CD14-positive monocyte (primary cell): ENCODE data around the gene GRID1. TPM values are rescaled to one million over a fixed set of nuclear protein-coding genes. Genes with fewer than 3 reads are reported as not detected.

Source experiments
- DNase-seq, 3 donors: peaks; one replicate each; pipeline ENCODE4 v3.0.0-alpha.2; 2011 to 2022
- H2AFZ ChIP-seq: 2 replicates; pipeline ENCODE4 v1.6.0; 2012; ENCODE audit warnings: mild to moderate bottlenecking, low read depth, low read length, inconsistent platforms; ENCODE audit not compliant: insufficient read depth, poor library complexity, severe bottlenecking
- H3K27ac ChIP-seq, 2 donors: 1 replicate in 1 of 2; 2 replicates in 1 of 2; pipeline ENCODE4 v1.5.1; 2012 to 2013; ENCODE audit warnings: low read length in 2 of 2, control low read depth in 1 of 2, inconsistent platforms in 1 of 2, low read depth in 1 of 2, mild to moderate bottlenecking in 1 of 2
- H3K27me3 ChIP-seq, 2 donors: one replicate each; pipeline versions ENCODE4 v1.6.0 to v1.6.1; 2011 to 2013; ENCODE audit warnings: low read length in 2 of 2; ENCODE audit not compliant: control insufficient read depth in 2 of 2, insufficient read depth in 2 of 2
- H3K36me3 ChIP-seq, 2 donors: replicated peaks in 1 of 2; 1 replicate in 1 of 2; 2 replicates in 1 of 2; pipeline versions ENCODE4 v1.5.1 to v1.6.1; 2012 to 2013; ENCODE audit warnings: low read length in 2 of 2, control low read depth in 1 of 2, inconsistent platforms in 1 of 2, mild to moderate bottlenecking in 1 of 2; ENCODE audit not compliant: insufficient read depth in 2 of 2, control insufficient read depth in 1 of 2
- H3K4me1 ChIP-seq, 2 donors: 1 replicate in 1 of 2; 2 replicates in 1 of 2; pipeline versions ENCODE4 v1.5.1 to v1.6.1; 2012 to 2013; ENCODE audit warnings: low read length in 2 of 2, control low read depth in 1 of 2, inconsistent platforms in 1 of 2, mild to moderate bottlenecking in 1 of 2, moderate library complexity in 1 of 2; ENCODE audit not compliant: insufficient read depth in 2 of 2, control insufficient read depth in 1 of 2
- H3K4me2 ChIP-seq: replicated peaks from 2 replicates; pipeline ENCODE3; 2012; ENCODE audit warnings: low read length, moderate library complexity, mild to moderate bottlenecking; ENCODE audit not compliant: poor library complexity, severe bottlenecking; ENCODE audit errors: extremely low read depth
- H3K4me3 ChIP-seq, 3 experiments: fragments of 200-600 bp in 1 of 3; sonication (generic) in 1 of 3; replicated peaks in 1 of 3; 1 replicate in 2 of 3; 2 replicates in 1 of 3; pipeline ENCODE4 v1.5.1; 2011 to 2013; ENCODE audit warnings: low read length in 3 of 3, mild to moderate bottlenecking in 3 of 3, control low read depth in 2 of 3, low read depth in 2 of 3, inconsistent platforms in 1 of 3, moderate library complexity in 1 of 3
- H3K79me2 ChIP-seq: 2 replicates; pipeline ENCODE4 v1.6.0; 2012; ENCODE audit warnings: mild to moderate bottlenecking, control low read depth, inconsistent platforms, low read length, moderate library complexity; ENCODE audit not compliant: insufficient read depth
- H3K9ac ChIP-seq: 2 replicates; pipeline ENCODE4 v1.6.0; 2017; ENCODE audit warnings: low read length, mild to moderate bottlenecking; ENCODE audit not compliant: insufficient read depth, poor library complexity, severe bottlenecking
- H3K9me3 ChIP-seq, 2 donors: replicated peaks in 1 of 2; 1 replicate in 1 of 2; 2 replicates in 1 of 2; pipeline versions ENCODE4 v1.5.1 to v1.6.1; 2012 to 2013; ENCODE audit warnings: low read length in 2 of 2, control low read depth in 1 of 2; ENCODE audit not compliant: control insufficient read depth in 1 of 2, insufficient read depth in 1 of 2
- H4K20me1 ChIP-seq: 2 replicates; pipeline ENCODE4 v1.6.0; 2012; ENCODE audit warnings: mild to moderate bottlenecking, low read length, control low read depth, moderate library complexity; ENCODE audit not compliant: insufficient read depth
- H3K27ac Mint-ChIP-seq, 7 donors: one replicate each; pipeline ENCODE4 v1.8.0; 2020; ENCODE audit warnings: mild to moderate bottlenecking in 7 of 7, mixed read lengths in 7 of 7, moderate library complexity in 6 of 7, inconsistent platforms in 2 of 7
- H3K27me3 Mint-ChIP-seq, 3 donors: one replicate each; pipeline ENCODE4 v1.8.0; 2021 to 2022; ENCODE audit warnings: low read depth in 3 of 3, mild to moderate bottlenecking in 3 of 3, mixed read lengths in 3 of 3, moderate library complexity in 3 of 3, inconsistent platforms in 1 of 3
- H3K36me3 Mint-ChIP-seq, 2 donors: one replicate each; pipeline ENCODE4 v1.8.0; 2020; ENCODE audit warnings: mixed read lengths in 2 of 2, inconsistent platforms in 1 of 2, mild to moderate bottlenecking in 1 of 2
- H3K4me1 Mint-ChIP-seq: one replicate; pipeline ENCODE4 v1.8.0; 2020; ENCODE audit warnings: mild to moderate bottlenecking, mixed read lengths
- H3K4me3 Mint-ChIP-seq, 2 donors: one replicate each; pipeline ENCODE4 v1.8.0; 2020; ENCODE audit warnings: mild to moderate bottlenecking in 2 of 2, mixed read lengths in 2 of 2, moderate library complexity in 1 of 2
- H3K9me3 Mint-ChIP-seq, 7 donors: one replicate each; pipeline ENCODE4 v1.8.0; 2020 to 2022; ENCODE audit warnings: mixed read lengths in 7 of 7, mild to moderate bottlenecking in 6 of 7, moderate library complexity in 6 of 7, inconsistent platforms in 2 of 7
- CTCF ChIP-seq: fragments of 200-600 bp; IDR thresholded peaks from one replicate; pipeline ENCODE4 v1.8.0; 2022; ENCODE audit warnings: antibody characterized with exemption, mild to moderate bottlenecking
- WGBS: methylation state at CpG from one replicate; pipeline ENCODE4 v1.1.5; 2013; ENCODE audit warnings: missing lambda C conversion rate; ENCODE audit not compliant: insufficient coverage; 5-methylcytosine and 5-hydroxymethylcytosine counted together
- intact Hi-C, 2 donors: fragments of 100-400 bp; cut with micrococcal nuclease; formaldehyde crosslinking; loops; one replicate each; pipeline versions ENCODE4 v1.15.0 to v1.15.1; 2023
- polyA plus RNA-seq, 3 donors: library from polyadenylated mRNA; depleted of rRNA in 1 of 3; unstranded in 2 of 3; stranded (reverse) in 1 of 3; fragments of 300-500 nt in 2 of 3; fragments of >200 nt in 1 of 3; fragmentation: Illumina TruSeq in 2 of 3; gene quantifications; 1 replicate in 2 of 3; 2 replicates in 1 of 3; pipeline ENCODE4 v1.2.3, GENCODE V29; 2012 to 2021

The GRID1 gene
- polyA plus RNA-seq, 3 donors = not detected

DNA sequence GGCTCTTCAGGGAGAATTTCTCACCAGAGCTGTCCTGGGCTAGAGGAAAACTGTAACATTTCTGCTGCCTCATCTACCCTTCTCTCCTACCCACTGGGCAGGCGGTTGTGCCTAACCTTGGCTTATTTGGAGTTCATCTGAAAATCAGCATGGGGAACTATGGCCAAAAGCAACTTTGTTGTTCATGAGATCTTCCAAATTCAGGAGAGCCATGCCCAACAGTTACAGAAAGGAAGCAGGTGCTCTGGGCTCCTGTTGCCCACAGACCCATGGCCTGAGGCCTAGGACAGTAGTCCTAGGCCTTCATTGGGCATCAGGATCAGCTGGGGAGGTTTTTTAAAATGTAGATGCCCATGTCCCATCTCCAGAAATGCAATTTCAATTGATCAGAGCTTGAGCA lies 85.2 kb downstream of the GRID1 start:
- H3K9me3 Mint-ChIP-seq = peaks cover 2 to 19% (median 16%) of the 10 kb centered on the region in 7 donors
- intact Hi-C loops = no loop called here
- H3K27ac Mint-ChIP-seq = no peak overlapping the region
- Histone ChIP-seq H3K9ac (no peak overlapping the region), H3K4me3 (no peak overlapping the region), H3K4me1 (no peaks in the 10 kb centered on the region), H3K27me3 (no peaks in the 10 kb centered on the region), H3K27ac (no peak overlapping the region), H3K4me2 (no peak overlapping the region), H3K79me2 (no peaks in the 10 kb centered on the region), H4K20me1 (no peaks in the 10 kb centered on the region), H2AFZ (no peak overlapping the region), H3K9me3 (peaks cover under 1 to 11% of the 10 kb centered on the region in 2 donors), H3K36me3 (no peaks in the 10 kb centered on the region)
- H3K27me3 Mint-ChIP-seq = peaks cover 0 to 6% (median 1%) of the 10 kb centered on the region in 3 donors
- H3K4me3 Mint-ChIP-seq = no peak overlapping the region
- no peaks in the 10 kb centered on the region for H3K36me3 Mint-ChIP-seq
- 100% methylated on average over 1 of the region's 1 CpG for WGBS
- no peak for DNase-seq
- no peaks in the 10 kb centered on the region for H3K4me1 Mint-ChIP-seq
- no peak for TF ChIP-seq CTCF

GRCh38 chr10:86269332-86269731 lies 97.3 kb downstream of the GRID1 start:
- H3K9me3 Mint-ChIP-seq = peaks cover 2 to 12% (median 6%) of the 10 kb centered on the region in 7 donors
- Histone ChIP-seq H2AFZ (no peak overlapping the region), H4K20me1 (no peaks in the 10 kb centered on the region), H3K4me3 (no peak overlapping the region), H3K4me1 (no peaks in the 10 kb centered on the region), H3K4me2 (no peak overlapping the region), H3K27me3 (peaks cover 0 to 5% of the 10 kb centered on the region in 2 donors), H3K9ac (no peak overlapping the region), H3K9me3 (no peaks in the 10 kb centered on the region), H3K79me2 (no peaks in the 10 kb centered on the region), H3K27ac (no peak overlapping the region), H3K36me3 (no peaks in the 10 kb centered on the region)
- H3K4me3 Mint-ChIP-seq = no peak overlapping the region
- no peaks in the 10 kb centered on the region for H3K36me3 Mint-ChIP-seq
- intact Hi-C loops = loop anchor here in 1 of 2 donors (5.0 kb wide), 1 partner anchor 82 kb away; no protein-coding TSS in a partner anchor
- DNase-seq = no peak
- peaks cover 10 to 13% (median 12%) of the 10 kb centered on the region in 3 donors for H3K27me3 Mint-ChIP-seq
- 87% methylated on average over 2 of the region's 2 CpGs for WGBS
- no peak overlapping the region for H3K27ac Mint-ChIP-seq
- no peaks in the 10 kb centered on the region for H3K4me1 Mint-ChIP-seq
- TF ChIP-seq CTCF = no peak
